ENCODE measurements around the gene OXER1.
A peak's percentile ranks its signal among the peaks of the same experiment; 100 is the strongest.
"Not testable (repeated sequence)": the region's sequence is repeated elsewhere in the genome, so short reads cannot be mapped to it uniquely, and the experiment has no call there.

The OXER1 gene

DNA sequence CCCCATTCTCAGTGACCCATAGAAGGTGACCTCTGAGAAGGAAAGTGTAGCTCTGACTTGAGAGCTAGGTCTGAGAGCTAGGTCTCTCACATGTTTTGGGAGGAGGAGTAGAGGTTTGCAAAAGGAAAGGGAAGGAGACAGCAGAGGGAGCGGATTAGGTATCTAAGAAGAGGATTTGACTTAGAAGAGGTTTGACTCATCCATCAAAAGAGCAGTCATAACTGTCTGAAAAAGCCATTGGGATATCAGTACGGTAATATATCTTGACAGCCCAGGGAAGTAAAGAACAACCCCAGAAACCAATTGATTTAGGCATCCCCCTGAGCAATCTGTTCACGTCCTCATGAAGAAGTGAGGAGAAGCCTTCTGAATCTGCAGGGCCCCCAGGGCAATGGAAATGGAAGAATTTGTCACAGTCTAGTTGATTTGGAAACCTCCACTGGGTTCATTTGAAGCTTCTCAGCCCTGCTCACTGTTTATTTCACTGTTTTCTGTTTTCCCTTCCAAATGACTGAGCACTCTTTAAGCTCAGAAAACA lies 19.3 kb downstream of the OXER1 start:
- DNase-seq, result no peak

DNA sequence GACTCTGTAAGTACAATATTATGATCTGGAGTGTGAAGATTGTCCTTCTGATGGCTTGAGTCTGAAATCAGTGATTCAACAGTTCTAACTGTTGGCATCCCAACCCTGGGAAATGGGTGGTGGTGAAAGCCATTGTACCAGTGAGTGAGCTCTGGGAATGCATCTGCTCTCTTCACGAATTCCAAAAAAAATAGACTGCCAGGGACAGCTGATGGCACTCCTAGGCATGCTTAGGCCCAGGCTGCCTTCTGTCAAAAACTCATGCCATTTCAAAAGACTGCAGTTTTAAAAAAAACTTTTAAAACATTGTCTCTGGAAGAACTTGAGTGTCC lies 20.3 kb downstream of the OXER1 start:
- no peak for DNase-seq

DNA sequence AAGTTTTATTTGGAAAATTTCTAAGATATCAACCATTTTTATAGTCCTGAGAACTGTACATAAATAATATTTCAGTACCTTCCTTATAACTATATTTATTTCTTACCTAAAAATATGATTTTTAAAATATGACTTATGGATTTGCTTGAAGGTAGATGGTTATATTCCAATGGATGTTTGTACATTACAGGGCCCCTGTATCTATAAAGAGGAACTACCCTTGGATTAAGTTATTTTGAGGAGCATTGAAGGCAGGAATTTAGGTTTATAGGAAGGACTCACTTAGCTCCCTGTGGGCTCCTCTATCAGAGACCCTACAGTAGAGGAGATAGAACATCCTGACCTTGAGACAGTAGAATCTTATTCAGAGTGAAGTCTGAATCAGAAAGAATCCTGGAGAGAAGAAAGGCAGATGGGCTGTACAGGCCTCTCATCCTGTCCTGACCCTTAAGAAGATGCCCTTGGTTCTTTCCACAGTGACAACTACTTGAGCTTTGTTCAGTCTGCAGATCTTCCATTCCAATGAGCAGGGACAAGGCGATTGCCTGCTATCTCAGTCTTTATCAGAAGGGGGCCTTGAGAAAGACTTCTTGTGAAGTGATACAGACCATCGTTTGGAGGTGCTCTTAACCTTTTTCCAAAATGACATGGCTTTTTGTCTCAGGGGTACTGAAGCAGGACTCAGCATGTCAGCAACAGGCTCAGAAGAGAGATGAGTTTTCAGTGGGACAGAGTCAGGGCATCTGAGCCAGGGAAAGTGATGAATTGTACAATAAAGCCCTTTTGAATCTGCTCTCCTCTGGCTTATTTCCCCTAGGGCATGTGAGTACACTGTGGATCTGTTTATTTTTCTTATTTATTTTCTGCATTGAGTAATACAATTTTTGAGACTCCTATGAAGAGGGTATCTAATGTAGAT lies 20.9 kb downstream of the OXER1 start:
- no peak for DNase-seq

DNA sequence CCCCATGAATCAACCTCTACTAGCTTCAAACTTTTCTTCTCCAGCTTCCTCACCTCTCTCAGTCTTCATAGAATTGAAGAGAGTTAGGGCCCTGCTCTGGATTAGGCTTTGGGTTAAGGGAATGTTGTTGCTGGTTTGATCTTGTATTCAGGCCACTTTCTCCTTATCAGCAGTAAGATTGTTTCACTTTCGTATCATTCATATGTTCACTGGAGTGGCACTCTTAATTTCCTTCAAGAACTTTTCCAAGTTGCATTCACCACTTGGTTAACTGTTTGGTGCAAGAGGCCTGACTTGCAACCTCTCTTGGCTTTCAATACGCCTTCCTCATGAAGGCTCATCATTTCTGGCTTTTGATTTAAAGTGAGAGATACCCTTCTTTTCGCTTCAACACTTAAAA lies 22.8 kb downstream of the OXER1 start:
- DNase-seq, result no peak

DNA sequence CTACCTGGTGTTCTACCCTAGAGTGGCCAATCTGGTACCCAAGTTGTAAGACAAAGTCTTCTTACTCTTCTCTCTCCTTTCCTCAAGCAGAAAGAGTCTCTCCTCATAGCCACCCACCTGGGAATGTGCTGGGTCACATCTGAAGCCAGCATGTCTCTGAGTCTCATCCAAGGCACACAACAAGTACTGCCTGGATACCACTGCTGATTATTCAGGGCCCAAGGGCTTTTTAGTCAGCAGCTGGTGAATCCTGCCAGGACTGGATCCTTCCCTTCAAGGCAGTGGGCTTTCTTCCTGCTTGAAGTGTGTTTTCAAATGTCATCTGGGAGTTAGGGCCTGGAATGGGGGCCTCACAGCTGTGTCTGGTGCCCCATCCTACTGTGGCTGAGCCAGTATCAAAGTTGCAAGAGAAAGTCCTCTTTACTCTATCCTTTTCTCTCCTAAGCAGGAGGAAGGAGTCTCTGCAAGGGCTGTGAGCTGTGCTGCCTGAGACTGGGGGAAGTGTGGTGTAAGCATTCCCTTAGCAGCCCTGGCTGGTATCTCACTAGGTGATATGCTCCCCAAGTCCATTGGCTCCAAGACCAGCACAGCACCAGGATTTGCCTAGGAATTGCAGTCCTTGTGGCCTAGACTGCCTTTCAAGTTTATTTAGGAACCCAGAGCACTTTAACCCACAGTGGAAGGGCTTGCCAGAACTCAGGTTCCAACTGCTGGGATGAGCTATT lies 27.2 kb downstream of the OXER1 start:
- DNase-seq, result no peak

DNA sequence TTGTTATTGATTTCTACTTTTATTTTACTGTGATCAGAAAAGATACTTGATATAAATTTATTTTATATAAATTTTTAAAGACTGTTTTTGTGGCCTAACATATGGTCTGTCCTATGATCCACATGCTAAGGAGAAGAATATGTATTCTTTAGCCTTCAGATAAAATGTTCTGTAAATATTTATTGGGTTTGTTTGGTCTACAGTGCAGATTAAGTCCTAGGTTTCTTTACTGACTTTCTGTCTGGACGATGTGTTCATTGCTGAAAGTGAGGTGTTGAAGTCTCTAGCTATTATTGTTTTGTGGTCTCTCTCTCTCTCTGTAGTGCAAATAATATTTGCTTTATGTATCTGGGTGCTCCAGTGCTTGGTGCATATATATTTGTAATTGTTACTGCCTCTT lies 30.1 kb downstream of the OXER1 start:
- no peak for DNase-seq

DNA sequence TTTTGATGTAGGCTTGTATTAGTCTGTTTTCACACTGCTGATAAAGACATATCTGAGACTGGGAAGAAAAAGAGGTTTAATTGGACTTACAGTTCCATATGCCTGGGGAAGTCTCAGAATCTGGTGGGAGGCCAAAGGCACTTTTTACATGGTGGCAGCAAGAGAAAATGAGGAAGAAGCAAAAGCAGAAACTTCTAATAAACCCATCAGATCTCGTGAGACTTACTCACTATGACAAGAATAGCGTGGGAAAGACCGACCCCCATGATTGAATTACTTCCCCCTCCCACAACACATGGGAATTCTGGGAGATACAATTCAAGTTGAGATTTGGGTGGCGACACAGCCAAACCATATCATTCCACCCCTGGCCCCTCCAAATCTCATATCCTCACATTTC lies 32.6 kb downstream of the OXER1 start:
- not testable (repeated sequence) for DNase-seq

DNA sequence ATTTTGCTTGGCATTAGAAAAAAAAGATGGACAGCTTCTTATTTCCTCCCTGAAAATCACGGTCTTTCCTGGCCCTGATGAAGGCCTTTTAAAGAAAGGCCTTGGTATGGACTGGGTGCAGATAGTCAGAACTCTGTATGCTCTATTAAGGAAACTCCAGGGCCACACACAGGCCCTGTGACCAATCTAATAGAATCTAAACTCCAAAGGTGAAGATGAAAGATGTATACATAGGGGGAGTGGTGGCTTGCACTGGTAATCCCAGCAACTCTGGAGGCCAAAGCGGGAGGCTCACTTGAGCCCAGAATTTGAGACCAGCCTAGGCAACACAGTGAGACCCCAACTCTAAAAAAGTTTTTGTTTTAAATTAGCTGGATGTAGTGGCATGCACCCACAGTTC lies 37.3 kb downstream of the OXER1 start:
- DNase-seq, result no peak

DNA sequence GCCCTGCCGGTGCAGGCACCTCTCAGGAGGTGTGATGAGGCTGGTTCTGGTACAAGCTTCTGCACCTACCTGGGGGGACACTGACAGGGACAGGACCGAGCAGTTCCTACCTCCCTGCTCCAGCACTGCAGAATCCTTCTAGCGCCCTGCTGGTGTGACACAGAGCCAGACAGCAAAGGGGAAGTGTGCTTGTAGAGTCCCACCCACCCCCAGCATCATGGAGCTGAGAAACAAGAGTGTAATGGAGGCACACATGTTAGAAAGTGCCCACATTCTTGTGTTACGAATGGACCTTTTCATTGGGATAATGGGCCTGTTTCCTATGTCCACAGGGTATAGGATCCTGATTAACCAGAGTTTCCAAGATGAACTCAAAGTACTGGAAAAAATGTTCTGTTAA lies 38.3 kb downstream of the OXER1 start:
- peak; percentile 8 for DNase-seq

DNA sequence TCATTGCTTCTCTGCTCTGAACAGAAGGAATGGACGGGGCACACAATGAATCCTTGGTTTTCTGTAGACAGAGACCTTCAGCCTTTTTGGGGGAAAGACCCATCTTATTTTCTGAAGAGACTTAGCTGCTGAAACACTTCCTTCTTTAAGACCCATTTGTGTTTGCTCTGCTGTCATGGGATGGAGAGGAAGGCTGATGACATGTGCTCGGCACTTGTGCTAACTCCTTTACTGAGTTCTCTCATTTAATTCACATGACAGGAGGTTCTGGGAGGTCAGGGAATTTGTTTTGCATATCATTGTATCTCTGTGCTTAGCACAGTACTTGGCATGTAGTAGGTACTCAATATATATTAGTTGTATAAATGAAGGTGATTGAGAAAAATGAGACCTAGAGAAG lies 39.0 kb downstream of the OXER1 start:
- DNase-seq, result no peak

DNA sequence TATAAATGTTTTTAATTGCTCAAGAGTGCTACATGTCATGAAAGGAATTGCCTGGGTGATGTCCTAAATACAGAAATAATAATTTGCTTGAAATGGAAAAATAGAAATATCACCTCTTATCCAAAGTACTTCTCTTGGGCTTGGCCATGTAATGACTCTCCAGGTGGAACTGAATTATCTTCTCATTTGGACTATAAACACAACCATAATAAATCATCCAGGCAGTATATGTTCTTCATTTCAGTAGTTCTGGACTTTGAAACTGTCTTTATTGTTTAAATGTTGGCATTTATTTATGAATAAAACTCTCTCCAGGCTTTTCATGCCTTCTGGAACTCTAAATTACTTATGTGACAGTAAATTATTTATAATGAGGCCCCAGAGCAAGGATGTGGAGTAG lies 40.5 kb downstream of the OXER1 start:
- no peak for DNase-seq

DNA sequence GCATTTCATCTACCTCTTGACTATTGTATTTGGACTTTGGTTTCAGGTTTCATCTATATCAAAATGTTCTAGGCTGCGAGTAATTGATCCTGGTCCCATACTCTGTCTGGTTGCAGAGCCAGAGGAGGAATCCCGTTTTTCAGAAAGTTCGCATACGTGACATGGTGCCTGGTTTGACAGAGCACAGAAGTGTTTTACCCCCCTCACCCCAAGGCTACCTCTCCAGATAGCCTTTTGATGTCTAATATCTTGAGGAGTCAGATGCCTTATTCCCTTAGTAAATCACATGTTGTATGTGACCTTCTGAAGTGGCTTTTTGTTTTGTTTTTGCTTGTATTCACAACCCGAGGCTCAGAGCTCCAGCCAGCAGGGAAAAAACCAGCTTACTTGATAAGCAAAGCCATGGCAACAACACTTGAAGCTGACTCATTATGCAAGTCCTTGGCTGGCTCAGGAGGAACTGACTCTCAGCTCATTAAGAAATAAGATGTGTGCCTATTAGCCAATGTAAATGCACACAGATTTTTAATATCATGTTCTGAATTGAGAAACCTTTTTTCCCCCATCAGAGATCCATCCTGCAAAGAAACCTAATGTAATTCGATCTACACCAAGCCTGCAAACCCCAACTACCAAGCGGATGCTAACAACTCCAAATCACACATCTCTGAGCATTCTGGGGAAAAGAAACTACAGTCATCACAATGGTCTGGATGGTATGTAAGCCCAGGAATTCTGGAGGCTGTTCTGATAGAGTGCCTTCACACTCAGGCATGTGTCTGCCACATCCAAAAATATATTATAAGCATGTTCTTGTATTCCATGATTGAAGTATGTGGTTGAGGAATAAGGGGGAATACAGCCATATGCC lies 41.4 kb downstream of the OXER1 start:
- peak; percentile 76 for DNase-seq

DNA sequence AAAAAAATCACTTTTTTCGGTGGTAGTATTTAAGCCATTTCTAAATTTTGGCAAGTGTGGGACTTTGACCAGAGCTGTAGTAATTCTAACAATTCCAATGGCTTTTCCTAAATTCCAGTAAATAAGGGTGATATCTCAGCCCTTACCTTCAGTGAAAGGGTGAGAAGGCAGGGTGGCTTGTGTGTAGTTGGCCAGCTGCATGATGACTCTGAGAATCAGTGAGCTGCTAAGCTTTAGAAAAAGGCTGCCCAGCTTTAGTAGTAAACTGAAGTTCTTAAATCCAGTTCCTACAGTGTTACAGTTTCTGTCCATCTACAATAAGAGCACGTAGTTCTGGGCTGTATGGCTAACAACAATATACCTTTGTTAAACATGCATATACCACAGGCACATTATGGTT lies 42.0 kb downstream of the OXER1 start:
- DNase-seq, result no peak

DNA sequence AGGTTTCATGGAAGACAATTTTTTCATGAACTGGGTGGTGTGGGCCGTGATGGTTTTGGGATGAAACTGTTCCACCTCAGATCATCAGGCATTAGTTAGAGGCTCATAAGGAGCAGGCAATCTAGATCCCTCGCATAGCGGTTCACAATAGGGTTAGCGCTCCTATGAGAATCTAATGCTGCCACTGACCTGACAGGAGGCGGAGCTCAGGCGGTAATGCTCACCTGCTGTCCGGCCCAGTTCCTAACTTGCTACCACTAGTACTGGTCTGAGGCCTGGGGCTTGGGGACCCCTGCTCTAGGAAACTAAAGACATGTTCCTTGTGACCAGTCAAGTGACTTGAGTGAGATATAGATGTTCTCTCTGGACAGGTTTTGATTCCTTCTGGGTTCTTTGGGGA lies 49.2 kb downstream of the OXER1 start:
- DNase-seq, result no peak

DNA sequence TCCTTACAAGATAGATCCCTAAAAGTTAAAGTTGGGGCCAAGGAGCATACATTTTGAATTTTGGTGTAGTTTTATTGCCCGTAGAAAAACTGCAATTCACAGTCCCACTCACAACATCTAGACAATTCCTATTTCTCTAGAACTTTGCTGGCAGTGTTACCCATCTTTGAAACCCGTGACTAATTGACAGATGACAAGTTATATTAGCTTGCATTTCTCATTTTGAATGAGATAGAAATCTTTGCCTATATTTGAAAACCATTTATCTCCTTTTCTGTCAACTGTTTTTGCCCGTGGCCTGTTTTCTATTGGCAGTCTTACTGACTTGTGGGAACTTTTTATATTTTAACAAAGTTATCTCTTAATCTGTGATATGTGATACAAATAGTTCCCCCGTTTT lies 50.0 kb downstream of the OXER1 start:
- DNase-seq, result no peak

DNA sequence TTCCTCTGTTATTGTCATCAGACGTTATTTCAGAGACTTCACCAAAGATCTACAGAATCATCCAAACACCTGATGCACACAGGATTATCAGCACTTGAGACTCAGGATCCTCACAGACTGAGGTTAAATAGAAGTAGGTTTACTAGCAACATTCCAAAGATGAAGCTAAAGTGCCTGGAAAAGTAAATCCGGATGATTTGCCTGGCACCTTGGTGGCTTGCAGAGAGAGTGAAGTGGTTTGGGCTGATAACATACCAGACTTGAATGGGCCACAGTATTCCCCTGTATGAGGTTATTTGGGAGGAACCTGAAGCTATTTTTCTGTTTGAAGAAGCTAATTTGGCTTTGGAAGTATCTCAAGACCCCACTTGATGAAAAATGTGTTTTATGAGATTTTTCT lies 51.0 kb downstream of the OXER1 start:
- no peak for DNase-seq

All from fibroblast of skin of right quadriceps (primary cell).